Panc1 (cell line): ENCODE data around the gene NECTIN4.

Experiments
- CTCF ChIP-seq: fragments of 450-650 bp; IDR thresholded peaks from 2 replicates; pipeline ENCODE4 v1.5.1; 2017; ENCODE audit warnings: mild to moderate bottlenecking
- POLR2AphosphoS5 ChIP-seq: IDR thresholded peaks from 2 replicates; pipeline ENCODE4 v1.6.1; 2012; ENCODE audit warnings: mild to moderate bottlenecking, low read depth, low read length, moderate library complexity
- REST ChIP-seq, 2 experiments: IDR thresholded peaks; 2 replicates each; pipeline ENCODE4 v1.6.1; 2011 to 2012; ENCODE audit warnings: low read depth in 2 of 2, control low read depth in 1 of 2, low read length in 1 of 2, mild to moderate bottlenecking in 1 of 2, moderate library complexity in 1 of 2; ENCODE audit not compliant: insufficient read depth in 1 of 2
- SIN3A ChIP-seq: IDR thresholded peaks from 2 replicates; pipeline ENCODE4 v1.6.1; 2012; ENCODE audit warnings: low read depth, mild to moderate bottlenecking, low read length, moderate library complexity, borderline replicate concordance; ENCODE audit not compliant: insufficient read depth
- TCF7L2 ChIP-seq: IDR thresholded peaks from 2 replicates; pipeline ENCODE4 v1.6.1; 2011; ENCODE audit warnings: mild to moderate bottlenecking, low read depth, low read length, inconsistent platforms

DNA sequence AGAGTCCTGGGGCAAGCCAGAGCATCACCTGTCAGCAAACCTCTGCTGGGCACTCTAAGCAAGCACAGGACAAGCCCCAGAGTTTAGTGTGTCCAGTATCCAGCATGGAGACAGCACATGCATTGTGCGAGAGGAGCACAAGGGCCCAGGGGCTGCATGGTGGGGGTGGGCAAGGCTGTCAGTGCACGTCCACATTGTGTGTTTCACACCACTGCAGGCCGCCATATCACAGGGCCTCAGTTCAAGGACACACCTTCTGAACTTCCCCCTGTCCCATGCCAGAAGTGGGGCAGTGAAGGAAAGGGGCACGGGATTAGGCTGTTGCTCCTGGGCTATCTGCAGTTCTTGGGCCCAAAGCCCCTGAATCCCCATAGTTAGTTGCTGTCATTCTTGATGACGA is 49.8 kb downstream of the NECTIN4 start:
- TF ChIP-seq POLR2AphosphoS5 (no peak), REST (IDR thresholded peaks at IDR 0.05; ENCODE audit: insufficient read depth in 1 of 2, low read depth in 2 of 2, low read length in 1 of 2) (no peak), CTCF (no peak), TCF7L2 (no peak), SIN3A (no peak)
